ENCODE results near the gene GCK.

Gene GCK

GRCh38 chr7:44189286-44189992 lies at the start of gene GCK:
TSS of gene GCK (minus strand) at chr7:44189439. CDS start at chr7:44188953, 486 bp downstream.
- H3K4me3 ChIP-seq (ENCODE audit: low read length), result no peak within 1 kb of the TSS
- peak within 1 kb of the TSS; percentile 34 for H3K9ac ChIP-seq (ENCODE audit: low read length)
- no peaks in the 10 kb centered on the region for H3K36me3 ChIP-seq (ENCODE audit: control insufficient read depth, insufficient read depth, low read length)
- H3K4me1 ChIP-seq (ENCODE audit: control insufficient read depth, insufficient read depth, low read length), result no peaks in the 10 kb centered on the region
- H3K9me3 ChIP-seq (ENCODE audit: control insufficient read depth, low read length), result no peaks in the 10 kb centered on the region
- peaks cover 6% of the 10 kb centered on the region for H3K27me3 ChIP-seq (ENCODE audit: control insufficient read depth, insufficient read depth, low read length)

- Histone ChIP-seq H3K9me3 (ENCODE audit: control insufficient read depth, low read length) (no peaks in the 10 kb centered on the region), H3K36me3 (ENCODE audit: control insufficient read depth, insufficient read depth, low read length) (no peaks in the 10 kb centered on the region), H3K27me3 (ENCODE audit: control insufficient read depth, insufficient read depth, low read length) (no peaks in the 10 kb centered on the region), H3K9ac (ENCODE audit: low read length) (no peak overlapping the region), H3K4me1 (ENCODE audit: control insufficient read depth, insufficient read depth, low read length) (no peaks in the 10 kb centered on the region), H3K4me3 (ENCODE audit: low read length) (no peak overlapping the region)
These were observed 49.0 kb upstream of the GCK start for GRCh38 chr7:44238116-44238695.

DNA sequence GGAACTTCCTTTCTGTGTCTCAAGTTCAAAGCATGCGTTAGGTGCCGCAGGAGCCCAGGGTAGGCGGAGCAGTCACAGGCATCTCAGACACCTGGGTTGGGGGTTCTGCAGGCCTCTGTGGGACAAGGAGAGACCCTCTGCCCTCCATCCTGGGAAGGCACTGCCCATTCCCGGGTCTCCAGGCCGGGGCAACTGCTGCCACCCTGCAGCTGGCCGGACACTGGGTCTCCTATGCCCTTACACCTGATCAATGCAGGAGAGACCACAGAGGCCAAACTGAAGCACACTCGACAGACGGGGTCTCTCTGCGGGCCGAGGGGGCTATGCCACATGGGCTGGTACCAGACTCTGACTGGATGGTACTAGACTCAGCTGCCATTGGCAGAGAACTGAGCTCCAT lies 48.5 kb upstream of the GCK start:
- no peak overlapping the region for H3K9ac ChIP-seq (ENCODE audit: low read length)
- H3K4me1 ChIP-seq (ENCODE audit: control insufficient read depth, insufficient read depth, low read length), result no peaks in the 10 kb centered on the region
- no peaks in the 10 kb centered on the region for H3K27me3 ChIP-seq (ENCODE audit: control insufficient read depth, insufficient read depth, low read length)
- H3K4me3 ChIP-seq (ENCODE audit: low read length), result no peak overlapping the region
- no peaks in the 10 kb centered on the region for H3K36me3 ChIP-seq (ENCODE audit: control insufficient read depth, insufficient read depth, low read length)
- H3K9me3 ChIP-seq (ENCODE audit: control insufficient read depth, low read length), result no peaks in the 10 kb centered on the region

DNA sequence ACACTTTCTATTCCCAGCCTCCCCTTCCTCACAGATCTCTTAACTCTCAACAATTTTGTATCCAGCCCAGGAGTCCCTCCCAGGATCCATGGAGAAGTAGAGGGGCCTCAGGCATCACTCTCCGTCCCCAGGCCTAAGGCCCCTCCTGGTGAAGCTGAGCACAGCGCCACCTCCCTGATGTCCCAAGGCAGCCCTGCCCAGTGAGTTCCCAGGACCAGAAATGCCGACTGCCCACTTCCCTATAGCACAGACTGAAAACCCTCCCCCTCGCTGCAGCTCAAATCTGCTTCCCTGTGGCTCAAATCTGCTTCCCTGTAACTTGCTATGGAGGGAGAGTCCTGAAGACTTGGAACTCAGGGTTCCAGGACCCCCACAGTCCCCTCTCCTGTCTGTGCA lies 47.1 kb upstream of the GCK start:
- no peaks in the 10 kb centered on the region for H3K4me1 ChIP-seq (ENCODE audit: control insufficient read depth, insufficient read depth, low read length)
- no peaks in the 10 kb centered on the region for H3K9me3 ChIP-seq (ENCODE audit: control insufficient read depth, low read length)
- no peak overlapping the region for H3K4me3 ChIP-seq (ENCODE audit: low read length)
- no peaks in the 10 kb centered on the region for H3K36me3 ChIP-seq (ENCODE audit: control insufficient read depth, insufficient read depth, low read length)
- no peaks in the 10 kb centered on the region for H3K27me3 ChIP-seq (ENCODE audit: control insufficient read depth, insufficient read depth, low read length)
- no peak overlapping the region for H3K9ac ChIP-seq (ENCODE audit: low read length)

- Histone ChIP-seq H3K4me1 (ENCODE audit: control insufficient read depth, insufficient read depth, low read length) (no peaks in the 10 kb centered on the region), H3K36me3 (ENCODE audit: control insufficient read depth, insufficient read depth, low read length) (no peaks in the 10 kb centered on the region), H3K4me3 (ENCODE audit: low read length) (no peak overlapping the region), H3K9ac (ENCODE audit: low read length) (no peak overlapping the region), H3K9me3 (ENCODE audit: control insufficient read depth, low read length) (no peaks in the 10 kb centered on the region), H3K27me3 (ENCODE audit: control insufficient read depth, insufficient read depth, low read length) (no peaks in the 10 kb centered on the region)
These were observed 46.5 kb upstream of the GCK start for GRCh38 chr7:44235582-44236332.

DNA sequence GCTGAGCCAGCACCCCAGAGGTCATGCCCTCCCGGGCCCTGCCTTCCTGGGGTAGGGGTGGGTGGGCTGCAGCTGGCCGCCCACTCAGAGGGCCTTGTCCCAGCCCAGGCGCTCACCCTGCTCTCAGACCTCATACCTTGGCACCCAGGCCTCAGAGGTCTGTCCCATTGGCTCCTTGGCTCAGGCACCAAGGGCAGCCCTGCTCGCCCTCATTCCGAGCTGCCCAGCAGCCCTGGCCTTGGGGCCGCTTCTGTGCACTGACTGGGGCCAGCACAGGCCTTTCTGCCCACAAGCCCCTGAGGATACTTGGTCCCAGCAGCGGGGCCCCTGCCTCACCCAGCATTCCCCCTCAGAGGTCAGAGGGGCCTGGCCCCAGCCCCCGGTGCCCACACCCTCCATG lies 45.8 kb upstream of the GCK start:
- Histone ChIP-seq H3K27me3 (ENCODE audit: control insufficient read depth, insufficient read depth, low read length) (no peaks in the 10 kb centered on the region), H3K9me3 (ENCODE audit: control insufficient read depth, low read length) (no peaks in the 10 kb centered on the region), H3K4me1 (ENCODE audit: control insufficient read depth, insufficient read depth, low read length) (no peaks in the 10 kb centered on the region), H3K4me3 (ENCODE audit: low read length) (no peak overlapping the region), H3K36me3 (ENCODE audit: control insufficient read depth, insufficient read depth, low read length) (no peaks in the 10 kb centered on the region), H3K9ac (ENCODE audit: low read length) (no peak overlapping the region)

GRCh38 chr7:44232901-44233715 lies 43.9 kb upstream of the GCK start:
- Histone ChIP-seq H3K4me3 (ENCODE audit: low read length) (no peak overlapping the region), H3K27me3 (ENCODE audit: control insufficient read depth, insufficient read depth, low read length) (no peaks in the 10 kb centered on the region), H3K9ac (ENCODE audit: low read length) (no peak overlapping the region), H3K4me1 (ENCODE audit: control insufficient read depth, insufficient read depth, low read length) (no peaks in the 10 kb centered on the region), H3K36me3 (ENCODE audit: control insufficient read depth, insufficient read depth, low read length) (no peaks in the 10 kb centered on the region), H3K9me3 (ENCODE audit: control insufficient read depth, low read length) (no peaks in the 10 kb centered on the region)

- H3K9ac ChIP-seq (ENCODE audit: low read length), result no peak overlapping the region
- H3K27me3 ChIP-seq (ENCODE audit: control insufficient read depth, insufficient read depth, low read length), result no peaks in the 10 kb centered on the region
- H3K36me3 ChIP-seq (ENCODE audit: control insufficient read depth, insufficient read depth, low read length), result no peaks in the 10 kb centered on the region
- H3K9me3 ChIP-seq (ENCODE audit: control insufficient read depth, low read length), result no peaks in the 10 kb centered on the region
- H3K4me1 ChIP-seq (ENCODE audit: control insufficient read depth, insufficient read depth, low read length), result no peaks in the 10 kb centered on the region
- no peak overlapping the region for H3K4me3 ChIP-seq (ENCODE audit: low read length)
These were observed 43.2 kb upstream of the GCK start for GRCh38 chr7:44232396-44232795.

- Histone ChIP-seq H3K9ac (ENCODE audit: low read length) (no peak overlapping the region), H3K4me1 (ENCODE audit: control insufficient read depth, insufficient read depth, low read length) (no peaks in the 10 kb centered on the region), H3K4me3 (ENCODE audit: low read length) (no peak overlapping the region), H3K9me3 (ENCODE audit: control insufficient read depth, low read length) (no peaks in the 10 kb centered on the region), H3K27me3 (ENCODE audit: control insufficient read depth, insufficient read depth, low read length) (no peaks in the 10 kb centered on the region), H3K36me3 (ENCODE audit: control insufficient read depth, insufficient read depth, low read length) (no peaks in the 10 kb centered on the region)
These were observed 41.8 kb upstream of the GCK start for GRCh38 chr7:44231088-44231487.

DNA sequence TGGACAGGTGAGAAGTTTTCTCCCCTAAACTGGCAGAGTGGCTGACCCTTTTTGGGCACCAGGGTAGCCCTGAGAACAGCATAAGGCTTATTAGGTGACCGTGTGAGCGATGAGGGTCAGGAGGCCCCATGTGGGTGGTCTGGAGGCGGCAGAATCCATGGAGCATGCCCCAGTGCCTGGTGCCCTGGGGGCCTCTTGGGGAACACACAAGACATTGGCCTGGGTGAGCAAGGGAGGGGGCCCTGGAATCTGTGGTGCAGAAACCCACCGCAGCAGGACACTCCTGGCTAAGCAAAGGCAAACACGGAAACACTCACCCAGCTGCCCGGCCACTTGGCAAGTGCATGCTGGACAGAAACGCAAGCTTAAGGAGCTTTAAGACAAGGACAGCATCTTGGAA lies 41.0 kb upstream of the GCK start:
- Histone ChIP-seq H3K9ac (ENCODE audit: low read length) (no peak overlapping the region), H3K36me3 (ENCODE audit: control insufficient read depth, insufficient read depth, low read length) (no peaks in the 10 kb centered on the region), H3K4me3 (ENCODE audit: low read length) (no peak overlapping the region), H3K4me1 (ENCODE audit: control insufficient read depth, insufficient read depth, low read length) (no peaks in the 10 kb centered on the region), H3K9me3 (ENCODE audit: control insufficient read depth, low read length) (no peaks in the 10 kb centered on the region), H3K27me3 (ENCODE audit: control insufficient read depth, insufficient read depth, low read length) (no peaks in the 10 kb centered on the region)

GRCh38 chr7:44229546-44230105 lies 40.4 kb upstream of the GCK start:
- H3K9me3 ChIP-seq (ENCODE audit: control insufficient read depth, low read length), result no peaks in the 10 kb centered on the region
- no peak overlapping the region for H3K9ac ChIP-seq (ENCODE audit: low read length)
- H3K27me3 ChIP-seq (ENCODE audit: control insufficient read depth, insufficient read depth, low read length), result peaks cover 4% of the 10 kb centered on the region
- no peaks in the 10 kb centered on the region for H3K36me3 ChIP-seq (ENCODE audit: control insufficient read depth, insufficient read depth, low read length)
- H3K4me3 ChIP-seq (ENCODE audit: low read length), result no peak overlapping the region
- H3K4me1 ChIP-seq (ENCODE audit: control insufficient read depth, insufficient read depth, low read length), result no peaks in the 10 kb centered on the region

All from mucosa of stomach (tissue), 1 donor.